Caco-2 (cell line): ENCODE data around the gene KMT5B. TPM values are rescaled to one million over a fixed set of nuclear protein-coding genes. Genes with fewer than 3 reads are reported as not detected.

ENCODE experiments used
- BruUV-seq: library from RNA; stranded (reverse); fragments of 400-500 nt; replicated peaks from 2 replicates; lab custom pipeline; 2021; lab: Mats Ljungman, UMichigan
- CTCF ChIA-PET: fragments of 300-600 bp; sonication (Branson Sonifier 250); formaldehyde crosslinking; loops from one replicate; lab custom pipeline; 2022; ENCODE audit warnings: antibody characterized with exemption; lab: Charles Lee
- POLR2A ChIA-PET: fragments of 300-600 bp; sonication (Branson Sonifier 250); formaldehyde crosslinking; loops from one replicate; lab custom pipeline; 2022; ENCODE audit warnings: antibody characterized with exemption; lab: Charles Lee
- DNase-seq, 2 experiments: peaks; one replicate each; pipeline versions ENCODE4 v3.0.0 to v3.0.0-alpha.2; 2020 to 2022
- H3K27me3 ChIP-seq: replicated peaks from 2 replicates; pipeline ENCODE4 v1.6.0; 2011; ENCODE audit warnings: low read length; ENCODE audit not compliant: control insufficient read depth, insufficient read depth
- H3K36me3 ChIP-seq: 2 replicates; pipeline ENCODE4 v1.5.1; 2011; ENCODE audit warnings: low read length; ENCODE audit not compliant: control insufficient read depth, insufficient read depth
- H3K4me1 ChIP-seq: fragments of 250-450 bp; sonication (Bioruptor Pico); 2 replicates; pipeline ENCODE4 v1.5.1; 2020; ENCODE audit warnings: mild to moderate bottlenecking
- H3K4me3 ChIP-seq: 2 replicates; pipeline ENCODE4 v1.5.1; 2011; ENCODE audit warnings: low read depth, mild to moderate bottlenecking, control low read depth, low read length
- H3K9me3 ChIP-seq: fragments of 250-450 bp; sonication (Bioruptor Pico); 2 replicates; pipeline ENCODE4 v1.5.1; 2020; ENCODE audit warnings: mild to moderate bottlenecking, moderate library complexity
- H3K27ac Mint-ChIP-seq: one replicate; pipeline ENCODE4 v1.8.0; 2022; ENCODE audit warnings: mixed read lengths; ENCODE audit not compliant: unreplicated experiment
- H3K27me3 Mint-ChIP-seq: one replicate; pipeline ENCODE4 v1.8.0; 2022; ENCODE audit warnings: mixed read lengths; ENCODE audit not compliant: insufficient read depth, unreplicated experiment
- H3K36me3 Mint-ChIP-seq: one replicate; pipeline ENCODE4 v1.8.0; 2022; ENCODE audit warnings: mild to moderate bottlenecking, mixed read lengths; ENCODE audit not compliant: insufficient read depth, unreplicated experiment
- H3K4me1 Mint-ChIP-seq: one replicate; pipeline ENCODE4 v1.8.0; 2022; ENCODE audit warnings: low read depth, mixed read lengths; ENCODE audit not compliant: unreplicated experiment
- H3K4me3 Mint-ChIP-seq: one replicate; pipeline ENCODE4 v1.8.0; 2022; ENCODE audit warnings: mild to moderate bottlenecking, moderate library complexity, mixed read lengths; ENCODE audit not compliant: unreplicated experiment
- H3K9me3 Mint-ChIP-seq: one replicate; pipeline ENCODE4 v1.8.0; 2022; ENCODE audit warnings: mixed read lengths; ENCODE audit not compliant: unreplicated experiment
- intact Hi-C: fragments of 100-400 bp; cut with micrococcal nuclease; formaldehyde crosslinking; loops from one replicate; pipeline ENCODE4 v1.10.0; 2022; ENCODE audit not compliant: unreplicated experiment
- total RNA-seq: library from RNA; stranded (reverse); gene quantifications from 2 replicates; pipeline ENCODE4 v1.2.3, GENCODE V29; 2022
- TF ChIP-seq, protein P1 (sequence below), 2 experiments: fragments of 200-600 bp in 1 of 2; IDR thresholded peaks; 1 replicate in 1 of 2; 2 replicates in 1 of 2; pipeline versions ENCODE4 v1.5.1 to v1.8.0; 2011 to 2022; ENCODE audit warnings: antibody characterized with exemption in 1 of 2, control low read depth in 1 of 2, inconsistent platforms in 1 of 2, low read depth in 1 of 2, low read length in 1 of 2, mild to moderate bottlenecking in 1 of 2, moderate library complexity in 1 of 2; ENCODE audit not compliant: insufficient read depth in 1 of 2, severe bottlenecking in 1 of 2, unreplicated experiment in 1 of 2

Gene KMT5B
- total RNA-seq, 1 experiment from 2014 or later: 91.2 TPM

DNA sequence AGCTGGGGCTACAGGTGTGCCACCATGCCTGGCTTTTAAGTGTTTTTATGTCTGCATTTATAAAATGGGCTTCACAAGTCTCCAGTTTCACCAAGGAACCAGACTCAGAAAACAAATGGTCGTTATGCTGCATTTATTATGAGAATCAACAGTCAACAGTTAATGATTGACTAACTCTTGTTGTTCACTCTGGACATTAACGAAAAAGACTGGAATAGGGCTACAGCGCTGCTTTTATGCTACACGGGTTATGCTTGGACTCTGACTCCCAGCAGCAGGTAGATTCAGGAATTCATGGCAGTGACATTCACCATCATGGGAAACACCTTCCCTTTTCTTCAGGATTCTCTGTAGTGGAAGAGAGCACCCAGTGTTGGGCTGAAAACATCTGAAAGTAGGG is 47.5 kb downstream of the KMT5B start:
- Mint-ChIP-seq H3K9me3 (no peaks in the 10 kb centered on the region), H3K36me3 (peaks cover 73% of the 10 kb centered on the region)

DNA sequence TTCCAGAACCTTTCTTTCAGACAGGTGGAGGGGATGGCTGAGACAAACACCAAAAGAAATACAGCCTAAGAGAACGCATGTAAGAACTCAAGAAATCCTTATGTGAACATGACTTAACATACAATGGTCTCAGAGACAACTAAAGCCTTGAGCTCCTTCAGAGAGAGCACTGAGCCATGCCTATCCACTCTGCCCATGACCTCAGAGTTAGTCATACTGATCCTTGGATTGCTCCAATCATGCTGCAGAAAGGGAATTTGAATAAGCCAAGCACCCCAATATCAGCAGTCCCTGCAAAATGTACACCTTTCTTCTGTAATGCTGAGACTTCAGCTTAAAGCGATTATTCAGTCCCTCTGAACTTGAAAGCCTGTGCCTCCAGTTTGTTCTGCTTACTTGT is 48.7 kb downstream of the KMT5B start:
- no peak for DNase-seq
- H3K27me3 Mint-ChIP-seq: no peaks in the 10 kb centered on the region
- no peak overlapping the region for H3K4me3 ChIP-seq
- intact Hi-C loops: no loop called here
- peaks cover 5% of the 10 kb centered on the region for H3K4me1 Mint-ChIP-seq
- H3K27ac Mint-ChIP-seq: no peak overlapping the region
- H3K4me3 Mint-ChIP-seq: no peak overlapping the region
- no peaks in the 10 kb centered on the region for H3K27me3 ChIP-seq
- peaks cover 10% of the 10 kb centered on the region for H3K36me3 ChIP-seq
- no peaks in the 10 kb centered on the region for H3K9me3 Mint-ChIP-seq
- H3K4me1 ChIP-seq: peaks cover 14% of the 10 kb centered on the region
- peaks cover 65% of the 10 kb centered on the region for H3K36me3 Mint-ChIP-seq
- ChIA-PET CTCF (no interaction called here), POLR2A (no interaction called here)
- no peaks in the 10 kb centered on the region for H3K9me3 ChIP-seq
- no TSS peak for BruUV-seq
- TF ChIP-seq, protein P1, sequence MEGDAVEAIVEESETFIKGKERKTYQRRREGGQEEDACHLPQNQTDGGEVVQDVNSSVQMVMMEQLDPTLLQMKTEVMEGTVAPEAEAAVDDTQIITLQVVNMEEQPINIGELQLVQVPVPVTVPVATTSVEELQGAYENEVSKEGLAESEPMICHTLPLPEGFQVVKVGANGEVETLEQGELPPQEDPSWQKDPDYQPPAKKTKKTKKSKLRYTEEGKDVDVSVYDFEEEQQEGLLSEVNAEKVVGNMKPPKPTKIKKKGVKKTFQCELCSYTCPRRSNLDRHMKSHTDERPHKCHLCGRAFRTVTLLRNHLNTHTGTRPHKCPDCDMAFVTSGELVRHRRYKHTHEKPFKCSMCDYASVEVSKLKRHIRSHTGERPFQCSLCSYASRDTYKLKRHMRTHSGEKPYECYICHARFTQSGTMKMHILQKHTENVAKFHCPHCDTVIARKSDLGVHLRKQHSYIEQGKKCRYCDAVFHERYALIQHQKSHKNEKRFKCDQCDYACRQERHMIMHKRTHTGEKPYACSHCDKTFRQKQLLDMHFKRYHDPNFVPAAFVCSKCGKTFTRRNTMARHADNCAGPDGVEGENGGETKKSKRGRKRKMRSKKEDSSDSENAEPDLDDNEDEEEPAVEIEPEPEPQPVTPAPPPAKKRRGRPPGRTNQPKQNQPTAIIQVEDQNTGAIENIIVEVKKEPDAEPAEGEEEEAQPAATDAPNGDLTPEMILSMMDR (IDR thresholded peaks at IDR 0.05; ENCODE audit: insufficient read depth in 1 of 2, low read depth in 1 of 2, low read length in 1 of 2, severe bottlenecking in 1 of 2, unreplicated experiment in 1 of 2): no peak

More for the DNA sequence above, 47.5 kb downstream of the KMT5B start:
- CTCF ChIA-PET: no interaction called here
- POLR2A ChIA-PET: no interaction called here
- Histone ChIP-seq H3K4me3 (no peak overlapping the region), H3K27me3 (no peaks in the 10 kb centered on the region), H3K9me3 (no peaks in the 10 kb centered on the region), H3K4me1 (peaks cover 14% of the 10 kb centered on the region), H3K36me3 (peaks cover 16% of the 10 kb centered on the region)
- DNase-seq: no peak
- no peak overlapping the region for H3K27ac Mint-ChIP-seq
- H3K4me3 Mint-ChIP-seq: no peak overlapping the region
- H3K27me3 Mint-ChIP-seq: no peaks in the 10 kb centered on the region
- peaks cover 5% of the 10 kb centered on the region for H3K4me1 Mint-ChIP-seq
- BruUV-seq: no TSS peak
- intact Hi-C loops: loop anchor here (5.0 kb wide), 1 partner anchor 58 kb away; no protein-coding TSS in a partner anchor
- TF ChIP-seq, protein P1 (IDR thresholded peaks at IDR 0.05; ENCODE audit: insufficient read depth in 1 of 2, low read depth in 1 of 2, low read length in 1 of 2, severe bottlenecking in 1 of 2, unreplicated experiment in 1 of 2): no peak

DNA sequence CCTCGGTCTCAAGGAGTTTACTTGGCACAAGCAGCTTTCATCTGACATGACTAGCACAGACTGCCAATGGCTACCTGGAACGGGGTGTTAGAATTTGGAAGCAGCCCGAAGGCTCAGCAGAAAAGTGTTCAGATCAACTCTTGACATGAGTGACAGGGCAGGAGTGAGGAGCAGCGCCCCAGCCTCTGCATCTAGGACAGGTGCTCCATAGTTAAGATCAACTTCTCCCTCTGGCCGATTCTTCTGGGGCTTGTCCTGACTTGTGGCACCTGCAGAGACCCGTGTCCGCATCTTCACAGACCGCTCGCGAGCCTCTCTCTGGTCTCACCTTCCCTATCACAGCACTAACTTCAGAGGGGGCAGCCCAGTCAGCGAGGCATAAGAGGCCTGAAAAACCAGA is 49.4 kb downstream of the KMT5B start:
- ChIA-PET POLR2A (no interaction called here), CTCF (no interaction called here)
- TF ChIP-seq, protein P1 (IDR thresholded peaks at IDR 0.05; ENCODE audit: insufficient read depth in 1 of 2, low read depth in 1 of 2, low read length in 1 of 2, severe bottlenecking in 1 of 2, unreplicated experiment in 1 of 2): no peak
- Mint-ChIP-seq H3K27me3 (no peaks in the 10 kb centered on the region), H3K9me3 (no peaks in the 10 kb centered on the region), H3K4me3 (no peak overlapping the region), H3K27ac (no peak overlapping the region), H3K36me3 (peaks cover 59% of the 10 kb centered on the region), H3K4me1 (peaks cover 5% of the 10 kb centered on the region)
- Histone ChIP-seq H3K4me1 (peaks cover 14% of the 10 kb centered on the region), H3K4me3 (no peak overlapping the region), H3K27me3 (no peaks in the 10 kb centered on the region), H3K9me3 (no peaks in the 10 kb centered on the region), H3K36me3 (peaks cover 9% of the 10 kb centered on the region)
- intact Hi-C loops: no loop called here
- DNase-seq: no peak
- BruUV-seq: no TSS peak
